Prostate gland (tissue), 2 donors: ENCODE measurements around the gene GABRB3.

Source experiments
- CTCF ChIP-seq, 4 experiments: fragments of 200-600 bp in 2 of 4; fragments of 450-650 bp in 2 of 4; sonication (generic) in 2 of 4; IDR thresholded peaks; 1 replicate in 3 of 4; 2 replicates in 1 of 4; pipeline ENCODE4 v1.5.1; 2016 to 2019; ENCODE audit warnings: antibody characterized with exemption in 4 of 4, mild to moderate bottlenecking in 2 of 4, moderate library complexity in 2 of 4
- POLR2A ChIP-seq: fragments of 450-650 bp; IDR thresholded peaks from one replicate; pipeline ENCODE4 v1.6.1; 2016; ENCODE audit warnings: antibody characterized with exemption, mild to moderate bottlenecking
- POLR2AphosphoS5 ChIP-seq: sonication (generic); formaldehyde crosslinking; IDR thresholded peaks from one replicate; pipeline ENCODE4 v1.6.1; 2017; ENCODE audit warnings: antibody characterized with exemption

- TF ChIP-seq CTCF (IDR thresholded peaks at IDR 0.05) (no peak), POLR2AphosphoS5 (no peak), POLR2A (no peak)
These were observed 222.0 kb downstream of the GABRB3 start for GRCh38 chr15:26550880-26551279.
